H9 (cell line): ENCODE measurements around the gene EEF2KMT. TPM values are rescaled to one million over a fixed set of nuclear protein-coding genes. Genes with fewer than 3 reads are reported as not detected.

ENCODE experiments used
- DNase-seq: peaks from one replicate; pipeline ENCODE4 v3.0.0-alpha.2; 2017
- H2AFZ ChIP-seq: one replicate; pipeline ENCODE4 v1.6.1; 2013; ENCODE audit warnings: mild to moderate bottlenecking, low read length, control low read depth, moderate library complexity
- H2AK5ac ChIP-seq: 2 replicates; pipeline ENCODE4 v1.6.1; 2013; ENCODE audit warnings: low read length, control low read depth, mixed read lengths; ENCODE audit not compliant: insufficient read length
- H2BK120ac ChIP-seq: one replicate; pipeline ENCODE4 v1.6.1; 2013; ENCODE audit warnings: low read depth, mild to moderate bottlenecking, low read length, control low read depth, inconsistent platforms; ENCODE audit not compliant: poor library complexity, severe bottlenecking
- H2BK12ac ChIP-seq: 2 replicates; pipeline ENCODE4 v1.6.1; 2013; ENCODE audit warnings: low read length, control low read depth, mixed read lengths, low read depth; ENCODE audit not compliant: insufficient read length
- H2BK15ac ChIP-seq: 2 replicates; pipeline ENCODE4 v1.6.1; 2013; ENCODE audit warnings: low read depth, low read length, control low read depth
- H2BK20ac ChIP-seq: one replicate; pipeline ENCODE4 v1.6.1; 2013; ENCODE audit warnings: low read depth, mild to moderate bottlenecking, low read length, control low read depth, inconsistent platforms; ENCODE audit not compliant: poor library complexity, severe bottlenecking
- H2BK5ac ChIP-seq: 2 replicates; pipeline ENCODE4 v1.6.1; 2013; ENCODE audit warnings: low read length, control low read depth, mixed read lengths; ENCODE audit not compliant: insufficient read length
- H3K14ac ChIP-seq: 2 replicates; pipeline ENCODE4 v1.6.1; 2013; ENCODE audit warnings: low read length, control low read depth; ENCODE audit not compliant: insufficient read depth
- H3K18ac ChIP-seq: 2 replicates; pipeline ENCODE4 v1.6.1; 2013; ENCODE audit warnings: low read depth, mild to moderate bottlenecking, mixed read lengths, low read length, control low read depth; ENCODE audit not compliant: insufficient read length
- H3K23ac ChIP-seq: 2 replicates; pipeline ENCODE4 v1.6.1; 2013; ENCODE audit warnings: low read length, control low read depth, mixed read lengths, low read depth; ENCODE audit not compliant: insufficient read length
- H3K23me2 ChIP-seq: 2 replicates; pipeline ENCODE4 v1.6.1; 2013; ENCODE audit warnings: low read depth, mild to moderate bottlenecking, mixed read lengths, low read length, control low read depth; ENCODE audit not compliant: insufficient read length, poor library complexity, severe bottlenecking
- H3K27ac ChIP-seq: 2 replicates; pipeline ENCODE4 v1.5.1; 2013; ENCODE audit warnings: low read length, control low read depth, mixed read lengths, low read depth; ENCODE audit not compliant: insufficient read length
- H3K27me3 ChIP-seq: 2 replicates; pipeline ENCODE4 v1.6.1; 2013; ENCODE audit warnings: low read length, control low read depth, inconsistent platforms; ENCODE audit not compliant: insufficient read depth
- H3K4ac ChIP-seq: 2 replicates; pipeline ENCODE4 v1.6.1; 2013; ENCODE audit warnings: low read depth, mild to moderate bottlenecking, control low read depth, inconsistent platforms, low read length, moderate library complexity
- H3K4me1 ChIP-seq: 2 replicates; pipeline ENCODE4 v1.6.1; 2013; ENCODE audit warnings: low read length, control low read depth, inconsistent platforms; ENCODE audit not compliant: insufficient read depth
- H3K4me2 ChIP-seq: 2 replicates; pipeline ENCODE4 v1.6.1; 2013; ENCODE audit warnings: low read length, control low read depth, mixed read lengths; ENCODE audit not compliant: insufficient read length, insufficient read depth
- H3K56ac ChIP-seq: 2 replicates; pipeline ENCODE4 v1.6.1; 2013; ENCODE audit warnings: low read depth, mild to moderate bottlenecking, mixed read lengths, low read length, control low read depth; ENCODE audit not compliant: insufficient read length
- H3K79me1 ChIP-seq: 2 replicates; pipeline ENCODE4 v1.6.1; 2013; ENCODE audit warnings: low read depth, mild to moderate bottlenecking, moderate library complexity, low read length, control low read depth, inconsistent platforms; ENCODE audit not compliant: insufficient read depth, poor library complexity, severe bottlenecking
- H3K79me2 ChIP-seq: 2 replicates; pipeline ENCODE4 v1.6.1; 2013; ENCODE audit warnings: low read length, control low read depth, inconsistent platforms; ENCODE audit not compliant: insufficient read depth
- H3K9ac ChIP-seq: 2 replicates; pipeline ENCODE4 v1.6.1; 2013; ENCODE audit warnings: low read length, control low read depth, mixed read lengths; ENCODE audit not compliant: insufficient read length; ENCODE audit errors: extremely low read depth
- H3K9me3 ChIP-seq: one replicate; pipeline ENCODE4 v1.6.1; 2013; ENCODE audit warnings: low read depth, low read length, inconsistent platforms; ENCODE audit not compliant: control insufficient read depth
- H3T11ph ChIP-seq: one replicate; pipeline ENCODE4 v1.6.1; 2013; ENCODE audit warnings: mild to moderate bottlenecking, low read length, control low read depth, inconsistent platforms
- H4K20me1 ChIP-seq: one replicate; pipeline ENCODE4 v1.6.1; 2013; ENCODE audit not compliant: control insufficient read depth, insufficient read length, insufficient read depth
- H4K5ac ChIP-seq: 2 replicates; pipeline ENCODE4 v1.6.1; 2013; ENCODE audit warnings: low read depth, mild to moderate bottlenecking, mixed read lengths, low read length, control low read depth; ENCODE audit not compliant: insufficient read length
- H4K8ac ChIP-seq: replicated peaks from 2 replicates; pipeline ENCODE4 v1.6.1; 2013; ENCODE audit warnings: low read length, control low read depth, mixed read lengths, low read depth; ENCODE audit not compliant: insufficient read length
- H4K91ac ChIP-seq: 2 replicates; pipeline ENCODE4 v1.6.1; 2013; ENCODE audit warnings: low read depth, mild to moderate bottlenecking, moderate library complexity, mixed read lengths, low read length, control low read depth; ENCODE audit not compliant: insufficient read length
- H3K27ac Mint-ChIP-seq, 3 experiments: 2 replicates in 2 of 3; 3 replicates in 1 of 3; pipeline ENCODE4 v1.8.0; 2020 to 2021; ENCODE audit warnings: mixed read lengths in 3 of 3, mild to moderate bottlenecking in 1 of 3, moderate library complexity in 1 of 3
- H3K27me3 Mint-ChIP-seq: 2 replicates; pipeline ENCODE4 v1.8.0; 2021; ENCODE audit warnings: low read depth, mild to moderate bottlenecking, moderate library complexity, mixed read lengths
- H3K36me3 Mint-ChIP-seq, 3 experiments: 2 replicates in 2 of 3; 3 replicates in 1 of 3; pipeline ENCODE4 v1.8.0; 2020 to 2021; ENCODE audit warnings: low read depth in 3 of 3, mixed read lengths in 3 of 3; ENCODE audit not compliant: insufficient read depth in 1 of 3
- H3K4me1 Mint-ChIP-seq, 2 experiments: 2 replicates each; pipeline ENCODE4 v1.8.0; 2020; ENCODE audit warnings: mixed read lengths in 2 of 2
- H3K4me3 Mint-ChIP-seq, 2 experiments: 2 replicates in 1 of 2; 3 replicates in 1 of 2; pipeline ENCODE4 v1.8.0; 2020 to 2021; ENCODE audit warnings: mild to moderate bottlenecking in 2 of 2, mixed read lengths in 2 of 2, moderate library complexity in 1 of 2
- H3K9me3 Mint-ChIP-seq, 2 experiments: 2 replicates in 1 of 2; 3 replicates in 1 of 2; pipeline ENCODE4 v1.8.0; 2020; ENCODE audit warnings: mild to moderate bottlenecking in 2 of 2, mixed read lengths in 2 of 2, moderate library complexity in 1 of 2
- WGBS: extraction: QIAGEN DNeasy Blood & Tissue Kit; methylation state at CpG from one replicate; pipeline ENCODE4 v1.1.7; 2013; ENCODE audit warnings: missing lambda C conversion rate, low lambda C conversion rate, mixed read lengths; ENCODE audit not compliant: insufficient read length; ENCODE audit errors: extremely low coverage; 5-methylcytosine and 5-hydroxymethylcytosine counted together
- total RNA-seq: library from RNA; stranded (reverse); gene quantifications from 2 replicates; pipeline ENCODE4 v1.2.1, GENCODE V29; 2021
- TF ChIP-seq, protein P1 (sequence below): fragments of 200-600 bp; sonication (generic); conservative IDR thresholded peaks from 3 replicates; pipeline ENCODE4 v1.8.0; 2021; ENCODE audit warnings: antibody characterized with exemption, mild to moderate bottlenecking

EEF2KMT gene
- total RNA-seq, 1 experiment from 2014 or later = 16.4 TPM

DNA sequence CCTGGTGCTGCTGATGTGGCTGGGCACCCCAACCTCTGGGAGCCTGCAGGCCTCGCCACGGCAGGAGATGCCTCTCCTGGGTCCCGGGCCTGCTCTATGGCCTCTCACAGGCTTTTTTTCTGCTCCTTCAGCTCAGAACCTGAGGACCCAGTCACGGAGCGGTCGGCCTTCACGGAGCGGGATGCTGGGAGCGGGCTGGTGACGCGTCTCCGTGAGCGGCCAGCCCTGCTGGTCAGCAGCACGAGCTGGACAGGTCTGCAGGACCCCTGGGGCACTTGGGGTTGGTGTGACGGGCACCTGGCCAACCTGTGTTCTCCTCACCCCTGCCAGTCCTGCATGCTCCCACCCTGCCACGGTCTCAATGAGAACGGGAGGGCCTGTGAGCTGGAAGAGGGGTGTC lies 19.0 kb downstream of the EEF2KMT start:
- Mint-ChIP-seq H3K36me3 (peaks cover 35 to 63% (median 59%) of the 10 kb centered on the region in 3 experiments; a peak in 6 of 7 replicates), H3K27ac (no peak overlapping the region), H3K4me1 (0 out of 4 replicates have a peak, but pooled peaks cover 0 to 2% of the 10 kb centered on the region in 2 experiments), H3K27me3 (no peaks in the 10 kb centered on the region), H3K4me3 (no peak overlapping the region), H3K9me3 (no peaks in the 10 kb centered on the region)
- Histone ChIP-seq H4K91ac (no peak overlapping the region), H2AK5ac (no peak overlapping the region), H3K4ac (no peak overlapping the region), H3K79me2 (no peaks in the 10 kb centered on the region), H4K20me1 (no peaks in the 10 kb centered on the region), H4K5ac (no peak overlapping the region), H3K79me1 (no peaks in the 10 kb centered on the region), H3K9me3 (no peaks in the 10 kb centered on the region), H4K8ac (no peak overlapping the region), H3K14ac (no peak overlapping the region), H2BK120ac (no peak overlapping the region), H3K56ac (no peak overlapping the region), H3K23me2 (no peaks in the 10 kb centered on the region), H3K4me2 (no peak overlapping the region), H3K9ac (no peak overlapping the region), H2AFZ (no peak overlapping the region), H2BK20ac (no peak overlapping the region), H3K23ac (no peak overlapping the region), H2BK5ac (no peak overlapping the region), H2BK15ac (no peak overlapping the region), H3K27ac (no peak overlapping the region), H3T11ph (no peak overlapping the region), H3K27me3 (no peaks in the 10 kb centered on the region), H3K18ac (no peak overlapping the region), H3K4me1 (no peaks in the 10 kb centered on the region), H2BK12ac (no peak overlapping the region)
- no CpG with 5 or more reads among the region's 17 CpGs for WGBS
- TF ChIP-seq, protein P1, sequence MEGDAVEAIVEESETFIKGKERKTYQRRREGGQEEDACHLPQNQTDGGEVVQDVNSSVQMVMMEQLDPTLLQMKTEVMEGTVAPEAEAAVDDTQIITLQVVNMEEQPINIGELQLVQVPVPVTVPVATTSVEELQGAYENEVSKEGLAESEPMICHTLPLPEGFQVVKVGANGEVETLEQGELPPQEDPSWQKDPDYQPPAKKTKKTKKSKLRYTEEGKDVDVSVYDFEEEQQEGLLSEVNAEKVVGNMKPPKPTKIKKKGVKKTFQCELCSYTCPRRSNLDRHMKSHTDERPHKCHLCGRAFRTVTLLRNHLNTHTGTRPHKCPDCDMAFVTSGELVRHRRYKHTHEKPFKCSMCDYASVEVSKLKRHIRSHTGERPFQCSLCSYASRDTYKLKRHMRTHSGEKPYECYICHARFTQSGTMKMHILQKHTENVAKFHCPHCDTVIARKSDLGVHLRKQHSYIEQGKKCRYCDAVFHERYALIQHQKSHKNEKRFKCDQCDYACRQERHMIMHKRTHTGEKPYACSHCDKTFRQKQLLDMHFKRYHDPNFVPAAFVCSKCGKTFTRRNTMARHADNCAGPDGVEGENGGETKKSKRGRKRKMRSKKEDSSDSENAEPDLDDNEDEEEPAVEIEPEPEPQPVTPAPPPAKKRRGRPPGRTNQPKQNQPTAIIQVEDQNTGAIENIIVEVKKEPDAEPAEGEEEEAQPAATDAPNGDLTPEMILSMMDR = no peak
- no peak for DNase-seq
